ENCODE results near the gene ASCL2.

DNA sequence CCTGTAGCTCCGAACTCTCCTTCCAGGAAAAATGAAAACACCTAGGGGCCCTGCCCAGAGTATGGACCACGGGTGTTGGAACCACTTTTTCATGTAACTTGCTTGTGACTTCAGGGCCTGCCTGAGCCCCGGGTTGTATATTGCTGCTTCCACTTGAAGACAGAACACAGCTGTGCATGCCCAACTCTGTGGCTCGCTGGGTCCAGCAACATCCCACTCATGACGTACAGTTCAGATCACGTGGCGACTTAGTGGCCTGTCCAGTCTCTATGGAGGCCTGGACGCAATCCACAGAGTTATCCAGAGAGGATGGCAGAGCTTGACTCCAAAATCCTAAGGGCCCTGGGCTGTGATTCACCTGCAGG, 24.5 kb upstream of the ASCL2 start:
- TF ChIP-seq, protein P1, sequence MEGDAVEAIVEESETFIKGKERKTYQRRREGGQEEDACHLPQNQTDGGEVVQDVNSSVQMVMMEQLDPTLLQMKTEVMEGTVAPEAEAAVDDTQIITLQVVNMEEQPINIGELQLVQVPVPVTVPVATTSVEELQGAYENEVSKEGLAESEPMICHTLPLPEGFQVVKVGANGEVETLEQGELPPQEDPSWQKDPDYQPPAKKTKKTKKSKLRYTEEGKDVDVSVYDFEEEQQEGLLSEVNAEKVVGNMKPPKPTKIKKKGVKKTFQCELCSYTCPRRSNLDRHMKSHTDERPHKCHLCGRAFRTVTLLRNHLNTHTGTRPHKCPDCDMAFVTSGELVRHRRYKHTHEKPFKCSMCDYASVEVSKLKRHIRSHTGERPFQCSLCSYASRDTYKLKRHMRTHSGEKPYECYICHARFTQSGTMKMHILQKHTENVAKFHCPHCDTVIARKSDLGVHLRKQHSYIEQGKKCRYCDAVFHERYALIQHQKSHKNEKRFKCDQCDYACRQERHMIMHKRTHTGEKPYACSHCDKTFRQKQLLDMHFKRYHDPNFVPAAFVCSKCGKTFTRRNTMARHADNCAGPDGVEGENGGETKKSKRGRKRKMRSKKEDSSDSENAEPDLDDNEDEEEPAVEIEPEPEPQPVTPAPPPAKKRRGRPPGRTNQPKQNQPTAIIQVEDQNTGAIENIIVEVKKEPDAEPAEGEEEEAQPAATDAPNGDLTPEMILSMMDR (conservative IDR thresholded peaks at IDR 0.05) = no peak
- TF ChIP-seq ZFX (IDR thresholded peaks at IDR 0.05) = no peak
